DOHH2 (cell line): ENCODE data around the gene PXN.

Experiments used
- H3F3A ChIP-seq: fragments of 200-600 bp; sonication (generic), shearing (Covaris generic); 2 replicates; pipeline ENCODE4 v1.6.0; 2016; ENCODE audit warnings: antibody characterized with exemption, mild to moderate bottlenecking; ENCODE audit not compliant: control insufficient read depth, insufficient read depth
- H3K27ac ChIP-seq: fragments of 200-600 bp; sonication (generic); 2 replicates; pipeline ENCODE4 v1.5.1; 2014; ENCODE audit warnings: low read depth, mild to moderate bottlenecking, low read length, moderate library complexity
- H3K27me3 ChIP-seq: fragments of 200-600 bp; sonication (generic); 2 replicates; pipeline ENCODE4 v1.6.1; 2014; ENCODE audit warnings: mild to moderate bottlenecking, low read length, mixed read lengths; ENCODE audit not compliant: control insufficient read depth
- H3K36me3 ChIP-seq: fragments of 200-600 bp; sonication (generic); 2 replicates; pipeline ENCODE4 v1.6.1; 2014; ENCODE audit warnings: mild to moderate bottlenecking, low read length, moderate library complexity, mixed read lengths; ENCODE audit not compliant: control insufficient read depth
- H3K4me1 ChIP-seq: fragments of 200-600 bp; sonication (generic); 2 replicates; pipeline ENCODE4 v1.6.1; 2014; ENCODE audit warnings: mild to moderate bottlenecking, low read length, mixed read lengths; ENCODE audit not compliant: control insufficient read depth
- H3K4me2 ChIP-seq: fragments of 200-600 bp; sonication (generic); 2 replicates; pipeline ENCODE4 v1.6.0; 2014; ENCODE audit warnings: mild to moderate bottlenecking, low read length, moderate library complexity
- H3K4me3 ChIP-seq: fragments of 200-600 bp; sonication (generic); 2 replicates; pipeline ENCODE4 v1.5.1; 2014; ENCODE audit warnings: mild to moderate bottlenecking, low read length, mixed read lengths
- H3K79me2 ChIP-seq: fragments of 200-600 bp; sonication (generic); 2 replicates; pipeline ENCODE4 v1.6.1; 2014; ENCODE audit warnings: mild to moderate bottlenecking, low read length, mixed read lengths; ENCODE audit not compliant: control insufficient read depth
- H3K9me2 ChIP-seq: fragments of 200-600 bp; sonication (generic); replicated peaks from 2 replicates; pipeline ENCODE4 v1.6.1; 2014; ENCODE audit warnings: mild to moderate bottlenecking, low read length, mixed read lengths; ENCODE audit not compliant: control insufficient read depth
- H3K9me3 ChIP-seq: fragments of 200-600 bp; sonication (generic); 2 replicates; pipeline ENCODE4 v1.6.1; 2014; ENCODE audit warnings: antibody characterized with exemption, low read length, mixed read lengths; ENCODE audit not compliant: control insufficient read depth, insufficient read depth
- H4K20me1 ChIP-seq: fragments of 200-600 bp; sonication (generic); 2 replicates; pipeline ENCODE4 v1.6.0; 2014; ENCODE audit warnings: low read depth, mild to moderate bottlenecking, antibody characterized with exemption, low read length, moderate library complexity; ENCODE audit not compliant: control insufficient read depth, insufficient read depth
- CTCF ChIP-seq: fragments of 200-600 bp; sonication (generic); IDR thresholded peaks from one replicate; pipeline ENCODE4 v1.5.1; 2014; ENCODE audit warnings: antibody characterized with exemption, mild to moderate bottlenecking, low read depth, low read length; ENCODE audit not compliant: poor library complexity, severe bottlenecking
- EZH2phosphoT487 ChIP-seq: fragments of 200-600 bp; sonication (generic); IDR thresholded peaks from 2 replicates; pipeline ENCODE4 v1.6.1; 2017; ENCODE audit warnings: borderline replicate concordance, mild to moderate bottlenecking, antibody characterized with exemption, low read length, moderate library complexity, mixed read lengths

PXN gene

GRCh38 chr12:120161852-120162251, 103.7 kb downstream of the PXN start:
- Histone ChIP-seq H3K27ac (no peak overlapping the region), H3K4me1 (peaks cover 26% of the 10 kb centered on the region), H3K4me2 (no peak overlapping the region), H3K9me2 (no peaks in the 10 kb centered on the region), H3K9me3 (no peaks in the 10 kb centered on the region), H4K20me1 (no peaks in the 10 kb centered on the region), H3K4me3 (no peak overlapping the region), H3F3A (peaks cover 10% of the 10 kb centered on the region), H3K79me2 (peaks cover 12% of the 10 kb centered on the region), H3K36me3 (peaks cover 84% of the 10 kb centered on the region), H3K27me3 (no peaks in the 10 kb centered on the region)
- TF ChIP-seq EZH2phosphoT487 (no peak), CTCF (no peak)
